Measurements from ENCODE around the gene KCNK2. TPM values are rescaled to one million over a fixed set of nuclear protein-coding genes. Genes with fewer than 3 reads are reported as not detected.

The KCNK2 gene
- total RNA-seq, 1 donor from 2014 or later: 4.8 TPM

DNA sequence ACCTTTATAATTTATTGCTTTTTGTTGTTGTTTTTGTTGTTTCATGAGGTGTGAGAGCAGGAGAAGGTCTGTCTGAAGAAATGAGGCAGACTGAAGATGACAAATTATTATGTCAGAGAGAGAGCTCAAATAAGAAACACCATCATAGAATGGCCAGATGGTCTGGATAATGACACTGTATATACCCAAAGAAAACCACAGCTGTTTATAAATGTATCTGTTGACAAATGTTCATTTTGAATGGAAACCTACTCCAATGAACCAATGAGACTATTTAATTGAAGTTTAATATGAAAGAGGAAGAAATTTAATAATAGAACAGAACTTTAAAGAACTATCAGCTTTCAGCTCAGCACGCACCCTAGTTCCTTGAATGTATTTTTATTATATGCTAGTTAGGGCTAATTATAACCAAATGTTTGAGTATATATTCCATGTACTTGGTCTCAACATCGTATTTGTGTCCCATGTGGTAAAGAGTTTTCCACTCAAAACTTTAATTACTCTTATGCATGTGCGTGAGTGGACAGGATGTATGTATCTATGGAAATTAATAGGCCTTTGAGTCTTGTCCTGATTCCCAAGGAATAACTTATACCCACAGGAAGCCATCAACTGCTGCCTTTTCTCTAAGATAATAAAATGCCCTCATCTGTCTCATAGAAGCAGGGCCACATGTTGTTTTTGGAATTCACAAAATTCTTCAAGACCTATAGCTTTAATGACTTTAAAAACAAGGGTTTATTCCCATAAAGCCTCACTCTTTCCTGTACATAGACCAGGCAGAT, 202.7 kb downstream of the KCNK2 start:
- Mint-ChIP-seq H3K36me3 (ENCODE audit: low read depth) (no peaks in the 10 kb centered on the region), H3K9me3 (no peaks in the 10 kb centered on the region), H3K27me3 (ENCODE audit: low read depth) (no peaks in the 10 kb centered on the region), H3K4me1 (no peaks in the 10 kb centered on the region), H3K27ac (ENCODE audit: unreplicated experiment) (no peak overlapping the region), H3K4me3 (no peak overlapping the region)
- no peak for TF ChIP-seq CTCF (conservative IDR thresholded peaks at IDR 0.05)
- DNase-seq (ENCODE audit: low read depth, low spot score): no peak

Measured in neural crest cell (in vitro differentiated cells).